MM.1S (cell line): ENCODE measurements around the gene LSM5.
A peak's percentile ranks its signal among the peaks of the same experiment; 100 is the strongest.

ENCODE experiments used
- DNase-seq: peaks from one replicate; pipeline ENCODE4 v3.0.0-alpha.2; 2015
- H2AFZ ChIP-seq: fragments of 300-600 bp; sonication (generic); 2 replicates; pipeline ENCODE4 v1.6.0; 2016; ENCODE audit warnings: antibody characterized with exemption, low read length
- H3F3A ChIP-seq: fragments of 300-600 bp; sonication (generic); 2 replicates; pipeline ENCODE4 v1.6.1; 2016; ENCODE audit warnings: mild to moderate bottlenecking, antibody characterized with exemption, low read length, moderate library complexity, mixed read lengths; ENCODE audit not compliant: insufficient read depth
- H3K27ac ChIP-seq: fragments of 300-600 bp; sonication (generic); 2 replicates; pipeline ENCODE4 v1.5.1; 2016; ENCODE audit warnings: mild to moderate bottlenecking, low read length
- H3K27me3 ChIP-seq: fragments of 300-600 bp; sonication (generic); replicated peaks from 2 replicates; pipeline ENCODE4 v1.6.0; 2016; ENCODE audit warnings: low read length; ENCODE audit not compliant: insufficient read depth
- H3K36me3 ChIP-seq: fragments of 300-600 bp; sonication (generic); replicated peaks from 2 replicates; pipeline ENCODE4 v1.6.1; 2016; ENCODE audit warnings: mild to moderate bottlenecking, low read length, mixed read lengths; ENCODE audit not compliant: insufficient read depth
- H3K4me1 ChIP-seq: fragments of 300-600 bp; sonication (generic); 2 replicates; pipeline ENCODE4 v1.6.1; 2016; ENCODE audit warnings: low read length, mixed read lengths
- H3K4me2 ChIP-seq: fragments of 300-600 bp; sonication (generic); 2 replicates; pipeline ENCODE4 v1.6.0; 2016; ENCODE audit warnings: low read depth, low read length
- H3K4me3 ChIP-seq: fragments of 300-600 bp; sonication (generic); 2 replicates; pipeline ENCODE4 v1.5.1; 2016; ENCODE audit warnings: low read length, mixed read lengths
- H3K79me2 ChIP-seq: fragments of 300-600 bp; sonication (generic); 2 replicates; pipeline ENCODE4 v1.6.1; 2016; ENCODE audit warnings: mixed run types, low read length, mixed read lengths
- H3K9ac ChIP-seq: fragments of 300-600 bp; sonication (generic); 2 replicates; pipeline ENCODE4 v1.6.1; 2016; ENCODE audit warnings: low read length, mixed read lengths
- H3K9me2 ChIP-seq: fragments of 300-600 bp; sonication (generic); replicated peaks from 2 replicates; pipeline ENCODE4 v1.6.1; 2016; ENCODE audit warnings: mild to moderate bottlenecking, low read length, mixed read lengths; ENCODE audit not compliant: insufficient read depth
- H3K9me3 ChIP-seq: fragments of 300-600 bp; sonication (generic); replicated peaks from 2 replicates; pipeline ENCODE4 v1.6.1; 2016; ENCODE audit warnings: mild to moderate bottlenecking, low read length, mixed read lengths; ENCODE audit not compliant: insufficient read depth
- H4K20me1 ChIP-seq: fragments of 300-600 bp; sonication (generic); 2 replicates; pipeline ENCODE4 v1.6.1; 2016; ENCODE audit warnings: mild to moderate bottlenecking, low read length, moderate library complexity, mixed read lengths; ENCODE audit not compliant: insufficient read depth
- CTCF ChIP-seq: fragments of 300-600 bp; sonication (generic); IDR thresholded peaks from 2 replicates; pipeline ENCODE4 v1.5.1; 2016; ENCODE audit warnings: antibody characterized with exemption, low read length, mixed read lengths
- EZH2 ChIP-seq: fragments of 300-600 bp; sonication (generic); optimal IDR thresholded peaks from 2 replicates; pipeline ENCODE3; 2017; ENCODE audit warnings: low read depth, mild to moderate bottlenecking, antibody characterized with exemption, low read length, mixed read lengths
- EZH2phosphoT487 ChIP-seq: fragments of 300-600 bp; sonication (generic); IDR thresholded peaks from 2 replicates; pipeline ENCODE4 v1.6.1; 2018; ENCODE audit warnings: antibody characterized with exemption, low read length

LSM5 gene

GRCh38 chr7:32436146-32436928, 53.8 kb downstream of the LSM5 start:
- H3K27me3 ChIP-seq = no peaks in the 10 kb centered on the region
- TF ChIP-seq EZH2 = no peak
- no peak for TF ChIP-seq CTCF
- TF ChIP-seq EZH2phosphoT487 = no peak
- no peak overlapping the region for H2AFZ ChIP-seq
- H3F3A ChIP-seq = no peaks in the 10 kb centered on the region
- H3K9me3 ChIP-seq = no peaks in the 10 kb centered on the region
- H3K36me3 ChIP-seq = no peaks in the 10 kb centered on the region
- H3K79me2 ChIP-seq = no peaks in the 10 kb centered on the region
- H3K4me1 ChIP-seq = no peaks in the 10 kb centered on the region
- H3K27ac ChIP-seq = no peak overlapping the region
- no peak overlapping the region for H3K4me2 ChIP-seq
- H3K4me3 ChIP-seq = no peak overlapping the region
- DNase-seq = peak; percentile 9
- no peaks in the 10 kb centered on the region for H4K20me1 ChIP-seq
- no peaks in the 10 kb centered on the region for H3K9me2 ChIP-seq
- no peak overlapping the region for H3K9ac ChIP-seq
